Rectal smooth muscle tissue (tissue), 1 donor: ENCODE measurements around the gene TUBE1.
A peak's percentile ranks its signal among the peaks of the same experiment; 100 is the strongest.
"Not testable (repeated sequence)": the region's sequence is repeated elsewhere in the genome, so short reads cannot be mapped to it uniquely, and the experiment has no call there.

Source experiments
- H3K27ac ChIP-seq: one replicate; pipeline ENCODE4 v1.7.0; 2013; ENCODE audit warnings: low read depth, low read length, inconsistent platforms
- H3K27me3 ChIP-seq: one replicate; pipeline ENCODE4 v1.7.0; 2013; ENCODE audit warnings: low read length; ENCODE audit not compliant: control insufficient read depth, insufficient read depth
- H3K36me3 ChIP-seq: one replicate; pipeline ENCODE4 v1.7.0; 2013; ENCODE audit warnings: low read length; ENCODE audit not compliant: control insufficient read depth, insufficient read depth
- H3K4me1 ChIP-seq: one replicate; pipeline ENCODE4 v1.7.0; 2013; ENCODE audit warnings: low read length; ENCODE audit not compliant: control insufficient read depth, insufficient read depth
- H3K4me3 ChIP-seq: one replicate; pipeline ENCODE4 v1.7.0; 2013; ENCODE audit warnings: low read length
- H3K9ac ChIP-seq: one replicate; pipeline ENCODE4 v1.7.0; 2013; ENCODE audit warnings: low read length

Gene TUBE1

GRCh38 chr6:112106562-112106961, 19.3 kb upstream of the TUBE1 start:
- H3K4me1 ChIP-seq: no peaks in the 10 kb centered on the region

GRCh38 chr6:112106026-112106425, 18.7 kb upstream of the TUBE1 start:
- not testable (repeated sequence) for H3K27me3 ChIP-seq, H3K4me1 ChIP-seq, H3K36me3 ChIP-seq, H3K9ac ChIP-seq, H3K4me3 ChIP-seq, H3K27ac ChIP-seq

More at GRCh38 chr6:112106562-112106961, 19.3 kb upstream of the TUBE1 start:
- H3K27me3 ChIP-seq: no peaks in the 10 kb centered on the region
- H3K4me3 ChIP-seq: no peak overlapping the region
- no peak overlapping the region for H3K27ac ChIP-seq
- no peak overlapping the region for H3K9ac ChIP-seq
- H3K36me3 ChIP-seq: peaks cover under 1% of the 10 kb centered on the region

- Histone ChIP-seq H3K36me3 (no peaks in the 10 kb centered on the region), H3K9ac (no peak overlapping the region), H3K27ac (no peak overlapping the region), H3K4me1 (no peaks in the 10 kb centered on the region), H3K4me3 (no peak overlapping the region), H3K27me3 (no peaks in the 10 kb centered on the region)
Measured at GRCh38 chr6:112100561-112100960, 13.3 kb upstream of the TUBE1 start.

GRCh38 chr6:112096901-112097300, 9.6 kb upstream of the TUBE1 start:
- no peak overlapping the region for H3K27ac ChIP-seq
- no peak overlapping the region for H3K9ac ChIP-seq
- no peaks in the 10 kb centered on the region for H3K4me1 ChIP-seq
- H3K27me3 ChIP-seq: no peaks in the 10 kb centered on the region
- no peak overlapping the region for H3K4me3 ChIP-seq
- H3K36me3 ChIP-seq: no peaks in the 10 kb centered on the region

GRCh38 chr6:112087916-112088315, 634 bp upstream of the TUBE1 start:
- Histone ChIP-seq H3K4me1 (peaks cover 5% of the 10 kb centered on the region), H3K27me3 (no peaks in the 10 kb centered on the region), H3K9ac (peak overlapping the region; percentile 38), H3K36me3 (peaks cover 3% of the 10 kb centered on the region), H3K4me3 (peak overlapping the region; percentile 93), H3K27ac (peak overlapping the region; percentile 84)

GRCh38 chr6:112086744-112087135, 542 bp downstream of the TUBE1 start:
- Histone ChIP-seq H3K36me3 (peaks cover 4% of the 10 kb centered on the region), H3K27me3 (no peaks in the 10 kb centered on the region), H3K4me3 (peak overlapping the region; percentile 93), H3K9ac (peak overlapping the region; percentile 68), H3K4me1 (peaks cover 5% of the 10 kb centered on the region), H3K27ac (peak overlapping the region; percentile 84)

GRCh38 chr6:112085286-112086065, 1.8 kb downstream of the TUBE1 start:
- Histone ChIP-seq H3K4me3 (no peak overlapping the region), H3K9ac (no peak overlapping the region), H3K36me3 (peaks cover 5% of the 10 kb centered on the region), H3K27ac (no peak overlapping the region), H3K27me3 (no peaks in the 10 kb centered on the region), H3K4me1 (peaks cover 5% of the 10 kb centered on the region)

GRCh38 chr6:112081569-112081968, 5.7 kb downstream of the TUBE1 start:
- H3K9ac ChIP-seq: no peak overlapping the region
- peaks cover 6% of the 10 kb centered on the region for H3K36me3 ChIP-seq
- no peak overlapping the region for H3K27ac ChIP-seq
- H3K4me1 ChIP-seq: peaks cover 2% of the 10 kb centered on the region
- H3K4me3 ChIP-seq: no peak overlapping the region
- no peaks in the 10 kb centered on the region for H3K27me3 ChIP-seq

GRCh38 chr6:112066606-112067005, 20.7 kb downstream of the TUBE1 start:
- Histone ChIP-seq H3K4me1 (no peaks in the 10 kb centered on the region), H3K4me3 (no peak overlapping the region), H3K27ac (no peak overlapping the region), H3K9ac (no peak overlapping the region), H3K36me3 (no peaks in the 10 kb centered on the region), H3K27me3 (no peaks in the 10 kb centered on the region)

GRCh38 chr6:112065426-112065986, 21.8 kb downstream of the TUBE1 start:
- Histone ChIP-seq H3K27me3 (no peaks in the 10 kb centered on the region), H3K4me1 (no peaks in the 10 kb centered on the region), H3K36me3 (no peaks in the 10 kb centered on the region), H3K4me3 (no peak overlapping the region), H3K9ac (no peak overlapping the region), H3K27ac (no peak overlapping the region)

- H3K36me3 ChIP-seq: no peaks in the 10 kb centered on the region
- no peaks in the 10 kb centered on the region for H3K4me1 ChIP-seq
- H3K27me3 ChIP-seq: no peaks in the 10 kb centered on the region
- no peak overlapping the region for H3K4me3 ChIP-seq
- H3K9ac ChIP-seq: no peak overlapping the region
- no peak overlapping the region for H3K27ac ChIP-seq
Measured at GRCh38 chr6:112062966-112063365, 24.3 kb downstream of the TUBE1 start.

- H3K27me3 ChIP-seq: no peaks in the 10 kb centered on the region
- no peak overlapping the region for H3K9ac ChIP-seq
- no peaks in the 10 kb centered on the region for H3K4me1 ChIP-seq
- H3K27ac ChIP-seq: no peak overlapping the region
- H3K4me3 ChIP-seq: no peak overlapping the region
- H3K36me3 ChIP-seq: no peaks in the 10 kb centered on the region
Measured at GRCh38 chr6:112061605-112062004, 25.7 kb downstream of the TUBE1 start.
